ENCODE results near the gene CCR5.
"Not testable (repeated sequence)": the region's sequence is repeated elsewhere in the genome, so short reads cannot be mapped to it uniquely, and the experiment has no call there.

CCR5 gene

DNA sequence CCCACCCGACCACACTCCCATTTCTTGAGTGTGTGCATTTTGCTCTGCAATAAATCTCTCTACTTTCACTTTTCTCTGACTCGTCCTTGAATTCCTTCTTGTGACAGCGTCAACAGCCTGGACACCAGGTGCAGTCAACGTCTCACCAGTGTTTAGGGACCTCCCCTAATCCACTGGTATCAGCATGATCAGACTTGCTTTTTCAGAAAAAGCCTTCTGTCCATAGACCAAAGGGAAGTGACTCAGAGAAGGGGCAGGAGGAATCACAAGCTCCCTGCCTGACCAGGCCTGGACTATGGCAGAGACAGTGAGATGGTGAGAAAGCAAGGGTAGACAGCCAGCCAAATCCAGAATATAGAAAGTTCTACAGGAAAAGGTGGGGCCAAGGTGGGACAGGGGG lies 15.5 kb downstream of the CCR5 start:
- DNase-seq (ENCODE audit: low read depth in 2 of 2): no peak

DNA sequence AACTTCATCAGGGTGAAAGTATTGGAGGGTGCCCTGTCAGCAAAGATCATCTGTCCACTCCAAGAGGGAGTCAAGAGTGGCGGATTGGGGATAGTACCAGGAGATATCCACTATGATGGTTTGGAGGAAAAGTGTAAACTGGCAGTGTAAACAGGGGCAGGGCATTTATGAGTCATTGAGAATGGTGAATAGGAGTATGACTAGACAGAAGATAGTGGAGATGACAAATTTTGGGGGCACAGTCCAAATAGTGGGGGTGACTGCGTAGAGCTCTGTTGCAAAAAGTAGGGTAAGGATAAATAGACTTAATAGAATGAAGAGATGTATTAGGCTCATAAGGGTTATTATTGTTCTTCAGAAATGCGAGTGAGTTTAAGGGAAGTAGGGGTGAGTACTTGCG lies 18.1 kb downstream of the CCR5 start:
- DNase-seq (ENCODE audit: low read depth in 2 of 2): not testable (repeated sequence)

DNA sequence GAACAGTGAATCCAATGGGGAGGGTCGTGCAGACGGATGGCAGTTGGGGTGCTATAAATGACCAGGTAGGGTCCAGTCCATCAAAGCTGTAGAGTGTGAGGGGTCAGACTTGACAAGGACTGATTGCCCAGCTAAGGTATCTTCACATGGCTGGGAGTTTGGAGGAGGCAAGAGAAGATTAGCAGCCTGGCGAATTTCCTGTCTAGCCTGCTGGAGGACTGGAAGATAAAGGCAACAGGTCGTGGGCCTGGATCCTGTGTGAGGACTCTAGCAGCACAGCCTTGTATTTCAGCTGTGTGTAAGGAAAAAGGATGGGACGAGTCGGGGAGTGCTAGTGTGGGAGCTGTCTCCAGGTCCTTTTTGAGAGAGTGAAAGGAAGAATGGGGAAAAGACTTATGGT lies 18.6 kb downstream of the CCR5 start:
- DNase-seq (ENCODE audit: low read depth in 2 of 2): no peak

DNA sequence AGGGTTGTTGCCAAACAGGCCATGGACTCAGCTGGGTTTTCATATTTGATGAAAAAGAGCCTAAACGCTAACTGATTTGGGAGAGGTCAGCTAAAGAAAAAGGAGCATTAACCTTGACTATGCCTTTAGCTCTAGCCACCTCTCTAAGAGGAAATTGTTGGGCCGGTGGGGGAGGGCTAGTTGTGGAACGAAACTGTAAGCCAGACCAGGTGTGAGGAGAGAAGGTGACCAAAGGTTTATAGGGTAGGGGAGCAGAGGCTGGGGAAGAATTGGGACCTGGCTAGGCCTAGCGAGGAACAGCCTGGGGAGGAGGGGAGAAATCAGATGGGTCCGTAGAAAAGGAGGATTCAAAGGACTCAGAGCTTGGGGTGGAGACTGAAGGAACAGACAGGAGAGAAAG lies 20.8 kb downstream of the CCR5 start:
- not testable (repeated sequence) for DNase-seq (ENCODE audit: low read depth in 2 of 2)

DNA sequence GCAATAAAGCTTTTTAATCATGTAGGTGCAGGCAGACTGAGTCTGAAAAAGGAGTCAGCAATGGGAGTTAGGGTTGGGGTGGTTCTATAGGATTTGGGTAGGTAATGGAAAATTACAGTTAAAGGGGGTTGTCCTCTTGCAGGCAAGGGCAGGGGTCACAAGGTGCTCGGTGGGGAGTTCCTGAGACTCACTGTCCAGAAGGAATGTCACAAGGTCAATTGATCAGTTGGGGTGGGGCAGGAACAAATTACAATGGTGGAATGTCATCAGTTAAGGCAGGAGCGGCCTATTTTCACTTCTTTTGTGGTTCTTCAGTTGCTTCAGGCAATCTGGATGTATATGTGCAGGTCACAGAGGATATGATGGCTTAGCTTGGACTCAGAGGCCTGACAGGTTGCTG lies 22.3 kb downstream of the CCR5 start:
- DNase-seq (ENCODE audit: low read depth in 2 of 2): no peak

DNA sequence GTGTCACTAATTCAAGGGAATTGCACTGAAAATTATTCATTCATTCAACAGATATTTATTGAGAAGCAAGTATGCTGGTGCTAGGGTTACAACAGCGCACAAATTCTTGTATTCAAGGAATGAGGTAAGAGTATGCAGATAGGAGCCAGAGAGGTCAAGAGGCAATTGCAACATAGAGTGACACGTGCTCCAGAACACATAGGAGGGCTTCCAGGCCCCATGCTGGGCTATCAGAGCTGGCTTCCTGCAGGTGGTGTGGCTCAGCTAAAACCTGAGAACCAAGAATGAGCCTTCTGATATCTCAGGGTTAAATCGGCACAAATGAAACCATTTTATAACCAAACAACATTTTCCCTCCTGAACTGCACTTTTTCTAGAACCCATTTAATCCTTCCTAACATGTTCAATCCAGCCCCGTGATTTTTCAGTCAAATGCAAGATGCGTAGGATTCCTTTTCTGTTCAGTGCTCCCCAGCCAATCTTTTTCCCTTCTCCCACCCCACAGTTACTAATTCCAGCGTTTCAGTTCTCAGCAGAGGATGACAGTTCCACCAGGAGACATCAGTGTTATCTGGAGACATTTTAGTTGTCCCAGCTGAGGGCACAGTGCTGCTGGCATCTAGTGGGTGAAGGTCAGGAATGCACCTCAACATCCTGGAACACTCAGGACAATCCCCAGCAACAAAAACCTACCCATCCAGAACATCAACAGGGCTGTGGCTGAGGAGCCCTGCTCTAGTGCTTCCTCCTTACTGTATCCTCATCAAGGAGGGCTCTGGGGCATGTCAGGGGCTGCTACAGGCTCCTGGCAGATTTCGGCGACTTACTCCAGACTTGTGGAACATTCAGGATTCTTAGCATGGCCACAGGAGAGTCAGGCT lies 23.0 kb downstream of the CCR5 start:
- DNase-seq (ENCODE audit: low read depth in 2 of 2): no peak

DNA sequence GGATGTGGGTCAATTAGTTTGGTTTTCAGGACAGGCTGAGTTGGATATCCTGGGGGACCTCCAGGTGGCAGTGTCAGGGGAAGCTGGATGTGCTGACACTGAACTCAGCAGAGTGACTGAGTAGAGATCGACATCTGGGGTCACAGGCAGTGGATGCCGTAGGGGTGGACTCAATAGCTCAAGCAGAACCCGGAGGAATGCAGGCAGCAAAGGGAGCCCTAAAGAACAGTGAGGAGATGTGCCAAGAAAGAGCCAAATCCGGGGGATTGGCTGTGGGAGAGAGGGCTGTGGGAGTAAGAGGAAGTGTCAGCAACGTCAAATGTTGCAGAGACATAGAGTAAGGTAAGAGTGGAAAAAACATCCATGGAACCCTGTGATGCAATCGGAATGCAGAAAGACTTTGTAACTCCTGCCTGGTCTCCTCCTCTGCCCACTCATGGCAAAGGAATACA lies 24.5 kb downstream of the CCR5 start:
- DNase-seq (ENCODE audit: low read depth in 2 of 2): no peak

DNA sequence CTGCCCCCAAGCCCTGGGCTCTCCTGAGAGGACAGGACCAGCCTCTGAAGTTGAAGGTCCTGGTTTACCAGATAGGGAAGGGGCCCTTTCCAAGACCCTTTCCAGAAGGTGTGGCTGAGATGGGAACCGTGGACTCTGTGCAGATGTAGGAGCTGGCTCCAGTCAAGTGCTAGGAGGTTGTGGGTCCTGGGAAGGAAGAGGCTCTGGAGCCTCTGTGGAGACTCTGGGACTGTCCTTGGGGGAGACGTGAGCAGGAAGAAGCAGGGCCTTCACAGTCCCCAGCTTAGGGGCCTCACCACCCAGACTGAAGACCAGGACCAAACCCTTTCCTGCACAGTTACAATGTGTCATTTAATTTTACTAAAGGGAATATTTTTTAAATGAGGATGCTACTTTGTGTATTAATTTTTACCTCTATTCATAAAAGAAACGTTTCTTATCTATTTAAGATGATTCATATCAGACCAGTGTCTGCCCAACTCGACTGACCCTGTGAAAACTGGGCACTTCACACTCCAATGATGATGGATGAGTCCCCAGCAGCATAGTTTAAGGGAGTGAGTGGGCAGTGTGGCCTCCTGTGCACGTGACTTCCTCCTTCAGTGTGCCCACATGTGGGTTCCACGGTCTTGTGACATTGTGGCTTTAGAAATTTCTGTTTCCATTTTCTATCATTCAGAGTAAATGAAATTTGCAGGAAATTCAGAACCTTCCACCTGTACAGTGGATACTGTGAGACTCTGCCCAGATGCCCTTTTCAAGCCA lies 25.2 kb downstream of the CCR5 start:
- DNase-seq (ENCODE audit: low read depth in 2 of 2): no peak

DNA sequence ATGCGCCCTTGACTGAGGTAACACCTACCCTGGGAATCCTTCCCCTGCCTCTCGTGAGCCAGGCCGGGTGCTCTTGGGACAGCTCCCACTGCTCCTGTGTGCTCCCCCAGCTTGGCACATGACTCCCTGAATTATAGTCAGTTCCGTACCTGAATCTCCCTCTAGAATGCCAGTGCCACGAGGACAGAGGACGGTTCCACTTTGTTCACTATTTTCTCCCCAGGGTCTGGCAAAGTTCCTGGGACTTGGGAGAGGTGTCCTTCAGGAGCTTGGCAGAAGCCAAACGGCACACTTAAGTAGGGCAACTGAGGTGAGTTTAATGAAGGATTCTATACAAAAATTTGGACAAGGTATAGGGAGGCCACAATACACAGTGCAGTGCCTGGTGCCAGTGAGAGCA lies 26.4 kb downstream of the CCR5 start:
- no peak for DNase-seq (ENCODE audit: low read depth in 2 of 2)

DNA sequence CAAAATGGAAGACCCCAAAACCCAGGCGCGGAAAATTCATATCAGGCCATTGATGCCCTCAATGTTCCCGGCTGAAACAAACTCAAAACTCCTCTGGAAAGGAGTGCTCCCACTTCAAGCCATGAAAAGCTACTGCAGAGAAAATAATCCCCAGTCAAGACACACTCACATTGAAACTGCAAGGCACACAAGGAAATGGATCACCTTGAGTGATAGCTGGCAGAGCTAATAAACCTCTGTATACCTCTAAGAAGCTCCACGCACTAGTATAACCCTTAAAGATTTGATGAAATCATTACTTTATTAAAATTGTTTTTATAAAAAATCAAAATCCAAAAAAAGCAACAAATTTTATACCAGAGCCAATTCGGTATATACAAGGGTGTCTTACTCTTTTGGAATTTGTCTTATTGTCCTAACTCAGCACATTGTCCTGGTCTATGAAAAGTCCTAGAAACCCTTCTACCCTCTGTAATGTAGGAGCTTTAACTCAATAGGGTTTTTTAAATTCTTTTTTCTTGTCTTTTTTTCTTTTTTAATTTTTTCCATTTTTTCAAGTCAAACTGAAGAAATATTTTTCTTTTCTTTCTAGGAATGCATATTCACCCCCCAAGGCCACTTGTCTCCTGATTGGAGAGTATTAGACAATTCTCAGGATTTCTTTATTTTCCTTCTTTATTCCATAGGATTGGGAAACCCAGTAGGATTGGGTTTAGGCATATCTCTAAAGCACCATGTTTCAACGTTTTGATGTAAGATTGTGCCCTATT lies 27.6 kb downstream of the CCR5 start:
- no peak for DNase-seq (ENCODE audit: low read depth in 2 of 2)

DNA sequence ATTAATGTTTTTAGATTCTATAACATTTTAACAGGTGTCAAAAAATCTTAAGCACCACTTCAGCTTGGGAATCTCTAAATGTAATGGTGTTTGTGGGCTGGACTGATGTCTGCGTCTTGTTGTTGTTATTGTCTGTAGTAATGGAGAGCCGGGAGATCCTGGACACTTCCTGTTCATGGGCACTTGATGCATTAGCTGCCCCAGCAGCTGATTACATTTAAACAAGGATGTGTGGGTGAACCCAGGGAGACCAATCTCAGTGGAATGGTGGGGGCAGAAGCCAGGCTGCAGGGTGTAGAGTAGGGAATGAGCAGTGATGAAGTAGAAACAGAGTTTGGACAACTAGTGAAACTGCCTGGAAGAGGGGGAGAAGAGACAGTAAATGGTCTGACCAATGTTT lies 28.4 kb downstream of the CCR5 start:
- DNase-seq (ENCODE audit: low read depth in 2 of 2): no peak

DNA sequence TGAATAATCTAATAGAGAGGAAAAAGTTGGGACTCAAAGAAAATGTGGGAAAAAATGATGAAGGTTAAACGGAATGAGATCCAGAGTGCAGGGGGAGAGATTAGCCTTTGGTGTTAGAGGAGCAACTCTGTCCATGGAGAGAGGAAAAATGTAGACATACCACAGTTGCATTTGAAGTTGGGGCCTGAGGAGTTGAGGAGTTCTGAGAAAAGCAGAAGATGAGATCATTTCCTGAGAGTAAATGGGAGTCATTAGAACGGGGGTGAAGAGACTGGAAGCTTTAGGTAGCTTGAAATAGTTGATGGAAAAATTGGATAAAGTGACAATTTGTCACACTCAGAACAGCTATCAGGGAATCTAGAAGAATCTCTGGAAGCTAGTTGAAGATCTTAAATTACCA lies 28.8 kb downstream of the CCR5 start:
- DNase-seq (ENCODE audit: low read depth in 2 of 2): no peak

DNA sequence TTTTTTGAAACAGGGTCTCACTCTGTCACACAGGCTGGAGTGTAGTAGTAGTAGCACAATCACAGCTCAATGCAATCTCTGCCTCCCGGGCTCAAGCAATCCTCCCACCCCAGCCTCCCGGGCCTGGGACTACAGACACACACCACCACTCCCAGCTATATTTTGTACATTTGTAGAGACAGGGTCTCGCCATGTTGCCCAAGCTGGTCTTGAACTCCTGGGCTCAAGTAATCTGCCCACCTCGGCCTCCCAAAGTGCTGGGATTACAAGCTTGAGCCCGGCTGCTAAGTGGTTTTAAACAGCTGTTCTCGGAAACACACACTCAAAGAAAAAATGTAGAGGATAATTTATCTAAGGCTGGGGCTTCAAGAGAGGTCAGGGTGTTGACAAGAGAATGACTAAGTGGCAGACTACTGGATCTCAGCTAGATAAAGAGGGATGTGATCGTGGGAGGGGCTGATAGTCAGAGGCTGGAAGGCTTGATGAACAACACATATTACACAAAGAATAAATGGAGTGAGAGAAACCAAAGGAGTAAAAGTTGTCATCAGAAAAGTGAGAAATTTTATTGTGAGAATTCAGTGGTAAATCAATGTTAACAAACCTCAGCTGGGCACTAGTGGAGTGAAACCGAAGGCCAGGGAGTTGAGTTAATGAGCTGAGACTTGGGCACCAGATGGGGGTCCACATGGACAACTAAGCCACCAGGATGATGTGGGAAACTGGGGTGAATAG lies 29.4 kb downstream of the CCR5 start:
- no peak for DNase-seq (ENCODE audit: low read depth in 2 of 2)

DNA sequence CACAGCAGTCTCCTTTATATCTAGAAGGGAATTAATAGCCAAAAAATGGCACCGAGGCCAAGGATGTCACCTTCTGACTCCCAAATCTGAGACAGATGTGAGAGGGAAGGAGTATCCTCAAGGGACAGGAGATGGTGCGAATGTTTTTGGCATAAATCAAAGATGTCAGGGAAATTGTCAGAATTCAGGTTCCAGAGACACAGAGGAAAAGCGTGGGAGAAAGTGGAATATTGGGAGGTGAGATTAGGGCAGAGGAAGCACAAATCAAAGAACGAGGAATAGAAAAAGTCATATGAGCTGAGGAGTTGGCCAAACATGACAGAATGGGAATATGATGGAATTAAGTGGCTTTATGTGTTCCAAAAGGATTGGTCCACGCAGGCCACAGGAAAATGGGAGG lies 30.1 kb downstream of the CCR5 start:
- no peak for DNase-seq (ENCODE audit: low read depth in 2 of 2)

DNA sequence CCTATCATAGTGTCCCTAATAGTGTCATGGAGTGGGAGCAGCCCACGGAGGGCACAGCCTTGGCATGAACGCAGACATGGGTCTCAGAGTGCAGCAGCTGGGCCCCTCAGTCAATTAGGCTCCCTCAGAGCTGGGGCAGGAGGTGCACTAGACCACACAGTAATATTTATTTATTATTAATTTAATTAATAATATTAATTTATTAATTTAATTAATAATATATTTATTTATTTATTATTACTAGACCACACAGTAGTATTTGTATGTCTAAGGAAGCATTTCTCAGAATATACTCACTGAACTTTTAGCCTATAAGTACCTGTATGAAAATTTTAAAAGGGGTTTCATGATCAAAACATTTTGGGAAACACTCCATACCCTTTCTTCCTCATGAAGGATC lies 30.8 kb downstream of the CCR5 start:
- DNase-seq (ENCODE audit: low read depth in 2 of 2): no peak

DNA sequence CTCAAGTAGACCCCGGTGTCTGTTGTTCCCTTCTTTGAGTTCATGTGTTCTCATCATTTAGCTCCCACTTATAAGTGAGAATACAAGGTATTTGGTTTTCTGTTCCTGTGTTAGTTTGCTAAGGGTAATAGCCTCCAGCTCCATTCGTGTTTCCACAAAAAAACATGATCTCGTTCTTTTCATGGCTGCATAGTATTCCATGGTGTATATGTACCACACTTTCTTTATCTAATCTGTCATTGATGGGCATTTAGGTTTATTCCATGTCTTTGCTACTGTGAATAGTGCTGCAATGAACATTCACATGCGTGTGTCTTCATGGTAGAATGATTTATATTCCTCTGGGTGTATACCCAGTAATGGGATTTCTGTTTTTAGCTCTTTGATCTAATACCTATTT lies 32.2 kb downstream of the CCR5 start:
- DNase-seq (ENCODE audit: low read depth in 2 of 2): not testable (repeated sequence)

DNA sequence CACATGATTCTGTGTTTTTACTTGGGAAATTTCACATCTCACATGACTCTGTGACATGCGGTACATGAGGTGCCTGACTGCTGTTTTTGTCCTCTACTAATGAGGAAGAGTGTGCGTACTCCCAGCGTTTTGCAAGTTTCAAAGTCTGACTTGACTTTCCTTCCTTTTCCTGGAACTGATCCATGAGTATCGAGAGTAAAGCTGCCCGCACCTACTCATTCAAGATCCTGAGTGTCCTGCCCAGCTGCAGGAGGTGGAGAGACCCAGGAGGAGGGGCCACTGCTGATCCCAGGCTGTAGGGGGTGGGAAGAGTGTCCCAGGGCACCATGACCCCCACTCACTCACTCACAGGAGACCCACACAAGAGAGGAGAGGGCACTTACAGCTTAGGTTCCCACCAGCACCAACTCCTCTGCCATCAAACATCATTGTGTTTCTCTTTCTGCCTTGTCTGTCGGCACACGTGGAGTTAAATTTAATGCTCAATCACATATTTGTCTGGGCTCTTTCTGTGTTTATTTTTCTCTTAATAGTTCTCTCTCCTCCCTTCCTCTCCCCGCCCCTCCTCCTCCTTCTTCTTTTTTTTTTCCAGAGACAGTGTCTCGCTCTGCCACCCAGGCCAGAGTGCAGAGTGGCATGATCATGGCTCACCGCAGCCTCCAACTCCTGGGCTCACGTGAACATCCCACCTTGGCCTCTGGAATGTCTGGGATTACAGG lies 34.7 kb downstream of the CCR5 start:
- no peak for DNase-seq (ENCODE audit: low read depth in 2 of 2)

DNA sequence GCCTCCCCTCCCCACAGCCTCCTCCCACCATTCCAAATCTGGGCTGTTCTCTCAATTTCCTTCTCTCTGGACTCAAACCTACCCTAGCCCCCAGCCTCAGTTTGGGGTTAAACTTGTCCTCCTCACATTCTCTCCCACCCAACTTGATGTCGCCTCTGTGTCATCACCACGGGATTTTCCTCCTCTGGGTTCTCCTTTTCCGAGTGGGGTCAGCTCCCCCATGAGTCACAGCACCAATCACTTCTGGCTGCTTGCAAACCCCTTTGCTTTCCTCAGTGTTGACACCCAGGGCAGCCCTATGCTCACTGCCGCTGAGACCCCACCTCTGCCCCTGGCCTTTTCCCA lies 35.7 kb downstream of the CCR5 start:
- DNase-seq (ENCODE audit: low read depth in 2 of 2): no peak

DNA sequence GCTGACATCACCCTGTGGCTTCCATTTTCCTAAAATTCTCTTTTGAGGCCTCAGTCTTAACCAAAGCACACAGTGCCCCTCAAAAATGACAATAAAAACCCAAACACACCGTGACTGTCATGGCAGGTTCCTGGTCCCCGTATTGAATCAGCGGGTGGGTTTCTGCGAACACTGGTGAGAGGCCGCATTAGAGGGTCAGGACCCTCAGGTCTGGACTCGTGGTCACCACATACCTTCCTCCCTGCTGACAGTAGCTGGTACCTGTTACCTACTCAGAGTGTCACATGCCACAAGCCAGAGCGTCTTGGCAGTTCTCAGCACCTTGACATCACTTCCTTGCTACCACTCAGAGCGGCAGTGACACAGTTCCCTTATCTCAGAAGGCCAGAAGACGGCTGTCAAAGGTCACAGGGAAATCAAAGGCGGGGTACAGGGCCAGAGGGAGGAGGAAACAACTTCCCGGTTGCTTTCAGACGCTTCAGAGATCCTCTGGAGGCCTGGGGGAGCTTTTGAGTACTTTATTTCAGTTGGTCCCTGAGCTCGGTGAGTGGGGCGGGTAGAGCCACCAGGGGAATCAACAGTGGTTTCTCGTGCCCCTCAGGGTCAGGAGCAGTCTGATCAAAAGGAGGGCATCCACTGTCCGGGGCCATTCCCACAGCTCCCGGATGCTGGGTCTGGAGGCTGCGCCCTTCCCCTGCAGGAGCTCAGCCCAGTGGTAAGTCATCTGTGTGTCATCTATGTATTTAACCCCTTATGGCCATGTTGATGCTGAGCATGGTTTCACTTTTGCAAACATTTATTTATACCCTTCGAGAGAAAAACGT lies 36.3 kb downstream of the CCR5 start, which contains the start of the genes CCR5AS and CCRL2:
TSS of gene CCR5AS (minus strand) at position 279 of the 824 bp plus-strand sequence.
TSS of gene CCRL2 (plus strand) at position 472 of the 824 bp plus-strand sequence. CDS start 821 bp downstream, outside the sequence.
- peak in 1 of 2 donors; percentile 14 for DNase-seq (ENCODE audit: low read depth in 2 of 2)

DNA sequence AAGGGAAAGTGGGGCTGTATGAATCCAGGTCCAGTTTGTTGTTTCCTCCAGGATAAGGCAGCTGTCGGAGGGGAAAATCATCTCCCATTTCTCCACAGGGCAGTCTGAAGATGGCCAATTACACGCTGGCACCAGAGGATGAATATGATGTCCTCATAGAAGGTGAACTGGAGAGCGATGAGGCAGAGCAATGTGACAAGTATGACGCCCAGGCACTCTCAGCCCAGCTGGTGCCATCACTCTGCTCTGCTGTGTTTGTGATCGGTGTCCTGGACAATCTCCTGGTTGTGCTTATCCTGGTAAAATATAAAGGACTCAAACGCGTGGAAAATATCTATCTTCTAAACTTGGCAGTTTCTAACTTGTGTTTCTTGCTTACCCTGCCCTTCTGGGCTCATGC lies 37.2 kb downstream of the CCR5 start:
- DNase-seq (ENCODE audit: low read depth in 2 of 2): no peak

Data from activated CD8-positive, alpha-beta memory T cell treated with anti-CD3 and anti-CD28 coated beads for 4 hours (primary cell).